Endothelial cell of umbilical vein (primary cell): Measurements from ENCODE around the gene MCFD2. TPM values are rescaled to one million over a fixed set of nuclear protein-coding genes. Genes with fewer than 3 reads are reported as not detected.

Experiments used
- BruUV-seq: library from RNA; stranded (reverse); fragments of 400-500 nt; replicated peaks from 2 replicates; lab custom pipeline; 2021; lab: Mats Ljungman, UMichigan
- CTCF ChIA-PET: fragments of 300-600, 350-600 bp; sonication (Branson Sonifier 250); formaldehyde crosslinking; loops from one replicate; lab custom pipeline; 2021; ENCODE audit warnings: antibody characterized with exemption, inconsistent platforms; lab: Charles Lee
- POLR2A ChIA-PET: fragments of 300-600, 350-600 bp; sonication (Branson Sonifier 250); formaldehyde crosslinking; loops from one replicate; lab custom pipeline; 2021; ENCODE audit warnings: antibody characterized with exemption, inconsistent platforms; lab: Charles Lee
- DNase-seq: peaks from one replicate; pipeline ENCODE4 v3.0.0-alpha.2; 2011; ENCODE audit warnings: low read depth, low spot score
- FAIRE-seq: peaks from 2 replicates; lab custom pipeline; 2011; peaks lifted over from hg19 to GRCh38; lab: Jason Lieb, UNC
- H2AFZ ChIP-seq: 2 replicates; pipeline ENCODE4 v1.6.0; 2012; ENCODE audit warnings: low read depth, low read length, control low read depth, inconsistent platforms
- H3K27ac ChIP-seq: 2 replicates; pipeline ENCODE4 v1.5.1; 2011; ENCODE audit warnings: low read depth, mild to moderate bottlenecking, control low read depth, low read length, moderate library complexity; ENCODE audit not compliant: insufficient read depth
- H3K27me3 ChIP-seq, 2 experiments: 2 replicates each; pipeline versions ENCODE4 v1.6.0 to v1.6.1; 2011; ENCODE audit warnings: low read length in 2 of 2, mixed read lengths in 1 of 2; ENCODE audit not compliant: control insufficient read depth in 2 of 2, insufficient read depth in 2 of 2
- H3K36me3 ChIP-seq, 2 experiments: 2 replicates in 1 of 2; 3 replicates in 1 of 2; pipeline ENCODE4 v1.5.1; 2011; ENCODE audit warnings: low read length in 2 of 2, mild to moderate bottlenecking in 1 of 2, moderate library complexity in 1 of 2; ENCODE audit not compliant: control insufficient read depth in 2 of 2, insufficient read depth in 2 of 2; ENCODE audit errors: extremely low read depth in 1 of 2
- H3K4me1 ChIP-seq: 3 replicates; pipeline ENCODE4 v1.5.1; 2011; ENCODE audit warnings: mild to moderate bottlenecking, low read length; ENCODE audit not compliant: control insufficient read depth, insufficient read depth; ENCODE audit errors: extremely low read depth
- H3K4me2 ChIP-seq: 2 replicates; pipeline ENCODE4 v1.6.1; 2011; ENCODE audit warnings: low read length, control low read depth, mixed read lengths; ENCODE audit not compliant: insufficient read depth
- H3K4me3 ChIP-seq, 3 experiments: fragments of 200-600 bp in 1 of 3; sonication (generic), shearing (Covaris generic) in 1 of 3; replicated peaks in 1 of 3; 2 replicates each; pipeline ENCODE4 v1.5.1; 2011 to 2016; ENCODE audit warnings: control low read depth in 3 of 3, low read length in 3 of 3, mild to moderate bottlenecking in 2 of 3, inconsistent platforms in 1 of 3, low read depth in 1 of 3, moderate library complexity in 1 of 3; ENCODE audit not compliant: insufficient read depth in 1 of 3
- H3K79me2 ChIP-seq: 2 replicates; pipeline ENCODE4 v1.6.0; 2012; ENCODE audit warnings: low read length, inconsistent platforms; ENCODE audit not compliant: control insufficient read depth, insufficient read depth
- H3K9ac ChIP-seq: replicated peaks from 2 replicates; pipeline ENCODE3; 2011; ENCODE audit warnings: low read length, control low read depth; ENCODE audit not compliant: insufficient read depth; ENCODE audit errors: extremely low read depth
- H3K9me1 ChIP-seq: replicated peaks from 3 replicates; pipeline ENCODE4 v1.6.0; 2011; ENCODE audit warnings: mild to moderate bottlenecking, low read length; ENCODE audit not compliant: control insufficient read depth, insufficient read depth; ENCODE audit errors: extremely low read depth
- H3K9me3 ChIP-seq: replicated peaks from 2 replicates; pipeline ENCODE4 v1.5.1; 2012; ENCODE audit warnings: low read length, inconsistent platforms; ENCODE audit not compliant: control insufficient read depth, insufficient read depth
- H4K20me1 ChIP-seq: replicated peaks from 2 replicates; pipeline ENCODE3; 2011; ENCODE audit warnings: mild to moderate bottlenecking, low read length; ENCODE audit not compliant: control insufficient read depth, insufficient read depth; ENCODE audit errors: extremely low read depth
- EZH2 ChIP-seq: IDR thresholded peaks from 2 replicates; pipeline ENCODE4 v1.6.1; 2012; ENCODE audit warnings: borderline replicate concordance, low read depth, mild to moderate bottlenecking, moderate library complexity, low read length, inconsistent platforms; ENCODE audit not compliant: severe bottlenecking
- FOS ChIP-seq: IDR thresholded peaks from 2 replicates; pipeline ENCODE4 v1.6.1; 2011; ENCODE audit warnings: mild to moderate bottlenecking, low read length, moderate library complexity, borderline replicate concordance; ENCODE audit not compliant: insufficient read depth
- GATA2 ChIP-seq: IDR thresholded peaks from 2 replicates; pipeline ENCODE4 v1.7.0; 2011; ENCODE audit warnings: low read depth, mild to moderate bottlenecking, moderate library complexity, mixed read lengths, low read length; ENCODE audit not compliant: insufficient read length, insufficient read depth
- JUN ChIP-seq: IDR thresholded peaks from 2 replicates; pipeline ENCODE4 v1.6.1; 2011; ENCODE audit warnings: borderline replicate concordance, low read depth; ENCODE audit not compliant: insufficient read length, insufficient read depth
- MYC ChIP-seq: IDR thresholded peaks from one replicate; pipeline ENCODE4 v1.6.1; 2011; ENCODE audit warnings: mild to moderate bottlenecking, low read depth, low read length
- POLR2A ChIP-seq: IDR thresholded peaks from 2 replicates; pipeline ENCODE4 v1.6.1; 2012; ENCODE audit warnings: low read depth, mild to moderate bottlenecking, control low read depth, low read length
- POLR2AphosphoS5 ChIP-seq: IDR thresholded peaks from 2 replicates; pipeline ENCODE4 v1.6.1; 2012; ENCODE audit warnings: low read depth, mild to moderate bottlenecking, control low read depth, low read length, moderate library complexity; ENCODE audit not compliant: insufficient read depth
- dilution Hi-C: fragments of 300-500 bp; cut with MboI; formaldehyde crosslinking; loops from one replicate; pipeline ENCODE4 v1.15.0; 2019; ENCODE audit warnings: low sequenced_read_pairs; ENCODE audit not compliant: extremely low pct_ligation_motif_present
- intact Hi-C: fragments of 100-400 bp; cut with micrococcal nuclease; formaldehyde crosslinking; loops from one replicate; pipeline ENCODE4 v1.10.0; 2022
- polyA plus RNA-seq, 4 experiments: library from polyadenylated mRNA; depleted of rRNA in 3 of 4; stranded (reverse) in 3 of 4; unstranded in 1 of 4; fragments of >200 nt; gene quantifications; 2 replicates each; pipeline versions ENCODE4 v1.2.1 to v1.2.3, GENCODE V29; 2011 to 2012; ENCODE audit warnings: missing spikeins in 1 of 4
- total RNA-seq: library from RNA; stranded (reverse); gene quantifications from 2 replicates; pipeline ENCODE4 v1.2.3, GENCODE V29; 2021
- TF ChIP-seq, protein P1 (sequence below), 2 donors: IDR thresholded peaks; 1 replicate in 1 of 2; 2 replicates in 1 of 2; pipeline ENCODE4 v1.5.1; 2011; ENCODE audit warnings: low read length in 2 of 2, mild to moderate bottlenecking in 2 of 2, moderate library complexity in 2 of 2, control low read depth in 1 of 2, inconsistent platforms in 1 of 2, low read depth in 1 of 2; ENCODE audit not compliant: insufficient read depth in 1 of 2; ENCODE audit errors: extremely low read depth in 1 of 2
- TF ChIP-seq, protein P2 (sequence below): IDR thresholded peaks from 2 replicates; pipeline ENCODE4 v1.6.1; 2011; ENCODE audit not compliant: insufficient read depth, insufficient read length

The MCFD2 gene
- total and polyA plus RNA-seq, 2 donors (not counting 3 experiments of a cell fraction or from before 2014, with no cell fraction given): 74.8 to 141 TPM

DNA sequence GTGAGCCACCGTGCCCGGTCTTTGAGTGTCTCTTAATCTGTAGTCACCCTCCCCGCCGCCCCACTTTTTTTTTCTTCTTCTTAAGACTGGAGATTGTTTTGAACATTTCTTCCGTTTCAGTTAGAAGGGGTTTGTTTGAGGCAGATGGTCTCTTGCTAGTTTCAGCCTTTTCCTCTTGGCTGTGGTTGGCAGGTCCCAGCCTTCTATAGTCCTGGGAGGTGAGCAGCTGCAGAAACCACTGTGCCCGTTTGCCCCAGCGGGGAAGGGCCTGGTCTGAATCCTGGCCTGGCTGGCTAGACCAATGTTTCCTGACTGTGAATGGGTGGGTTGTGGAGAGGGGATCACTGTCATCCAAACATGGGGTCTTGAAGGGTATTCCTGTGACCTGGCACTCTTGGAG, 30.1 kb upstream of the MCFD2 start:
- H3K27me3 ChIP-seq: no peaks in the 10 kb centered on the region
- no peak for DNase-seq
- H3K9me3 ChIP-seq: no peaks in the 10 kb centered on the region
- H3K4me3 ChIP-seq: no peak overlapping the region
- H3K9me1 ChIP-seq: no peaks in the 10 kb centered on the region
- intact Hi-C loops: no loop called here
- BruUV-seq: no TSS peak
- no peak overlapping the region for H3K9ac ChIP-seq
- H2AFZ ChIP-seq: no peak overlapping the region
- ChIA-PET CTCF (interaction anchor here (0.6 kb wide), 1 partner anchor 226 kb away, joined by 3 read pairs; no protein-coding TSS in a partner anchor), POLR2A (no interaction called here)
- peaks cover 11% of the 10 kb centered on the region for H3K79me2 ChIP-seq
- H3K36me3 ChIP-seq: no peaks in the 10 kb centered on the region
- H3K27ac ChIP-seq: no peak overlapping the region
- no peak overlapping the region for H3K4me2 ChIP-seq
- H3K4me1 ChIP-seq: peaks cover 5% of the 10 kb centered on the region
- no peak for TF ChIP-seq MYC
- TF ChIP-seq, protein P1, sequence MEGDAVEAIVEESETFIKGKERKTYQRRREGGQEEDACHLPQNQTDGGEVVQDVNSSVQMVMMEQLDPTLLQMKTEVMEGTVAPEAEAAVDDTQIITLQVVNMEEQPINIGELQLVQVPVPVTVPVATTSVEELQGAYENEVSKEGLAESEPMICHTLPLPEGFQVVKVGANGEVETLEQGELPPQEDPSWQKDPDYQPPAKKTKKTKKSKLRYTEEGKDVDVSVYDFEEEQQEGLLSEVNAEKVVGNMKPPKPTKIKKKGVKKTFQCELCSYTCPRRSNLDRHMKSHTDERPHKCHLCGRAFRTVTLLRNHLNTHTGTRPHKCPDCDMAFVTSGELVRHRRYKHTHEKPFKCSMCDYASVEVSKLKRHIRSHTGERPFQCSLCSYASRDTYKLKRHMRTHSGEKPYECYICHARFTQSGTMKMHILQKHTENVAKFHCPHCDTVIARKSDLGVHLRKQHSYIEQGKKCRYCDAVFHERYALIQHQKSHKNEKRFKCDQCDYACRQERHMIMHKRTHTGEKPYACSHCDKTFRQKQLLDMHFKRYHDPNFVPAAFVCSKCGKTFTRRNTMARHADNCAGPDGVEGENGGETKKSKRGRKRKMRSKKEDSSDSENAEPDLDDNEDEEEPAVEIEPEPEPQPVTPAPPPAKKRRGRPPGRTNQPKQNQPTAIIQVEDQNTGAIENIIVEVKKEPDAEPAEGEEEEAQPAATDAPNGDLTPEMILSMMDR (IDR thresholded peaks at IDR 0.05; ENCODE audit: extremely low read depth in 1 of 2, insufficient read depth in 1 of 2, low read depth in 1 of 2, low read length in 2 of 2): no peak
- no peak for TF ChIP-seq FOS
- FAIRE-seq: no peak
- dilution Hi-C loops: no loop called here
- no peaks in the 10 kb centered on the region for H4K20me1 ChIP-seq

DNA sequence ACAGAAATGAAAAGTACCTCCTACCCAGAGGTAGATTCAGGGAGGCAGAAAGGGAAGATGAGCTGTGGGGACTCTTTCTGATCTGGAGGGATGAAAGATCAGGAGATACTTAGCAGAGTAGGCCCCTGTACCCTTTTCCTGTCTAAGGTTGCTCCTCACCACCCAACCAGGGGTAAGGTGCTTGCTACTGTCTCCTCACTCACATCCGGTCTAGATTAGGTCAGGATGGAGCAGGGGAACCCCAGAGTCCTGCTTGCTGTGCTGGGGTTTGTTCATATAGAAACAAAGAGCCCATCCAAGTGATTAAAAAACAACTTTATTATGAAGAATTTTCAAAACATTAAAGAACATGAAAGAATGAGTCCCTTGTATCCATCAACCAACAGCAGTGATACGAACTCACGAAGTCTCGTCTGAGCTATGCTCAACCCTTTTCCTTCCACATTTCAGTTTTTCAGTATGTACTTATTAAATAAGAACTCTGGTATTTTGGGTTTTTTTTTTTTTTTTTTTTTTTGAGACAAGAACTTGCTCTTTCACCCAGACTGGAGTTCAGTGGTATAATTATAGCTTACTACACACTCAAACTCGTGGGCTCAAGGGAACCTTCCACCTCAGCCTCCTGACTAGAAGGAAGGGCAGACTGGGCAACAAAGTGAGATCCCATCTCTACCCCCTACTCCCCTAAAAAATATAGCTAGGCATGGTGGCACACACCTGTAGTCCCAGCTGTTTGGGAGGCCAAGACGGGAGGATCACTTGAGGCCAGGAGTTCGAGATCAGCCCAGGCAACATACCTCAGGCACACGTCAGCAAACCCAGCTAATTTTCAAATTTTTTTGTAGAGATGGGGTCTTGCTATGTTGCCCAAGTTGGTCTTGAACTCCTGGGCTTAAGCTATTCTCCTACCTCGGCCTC, 28.5 kb upstream of the MCFD2 start:
- DNase-seq: no peak
- Histone ChIP-seq H3K27me3 (no peaks in the 10 kb centered on the region), H3K4me1 (peaks cover 13% of the 10 kb centered on the region), H3K9me3 (no peaks in the 10 kb centered on the region), H3K79me2 (peaks cover 11% of the 10 kb centered on the region), H3K36me3 (no peaks in the 10 kb centered on the region), H3K9me1 (no peaks in the 10 kb centered on the region), H3K9ac (no peak overlapping the region), H2AFZ (no peak overlapping the region), H3K4me2 (no peak overlapping the region), H4K20me1 (no peaks in the 10 kb centered on the region), H3K4me3 (no peak overlapping the region), H3K27ac (no peak overlapping the region)
- intact Hi-C loops: no loop called here
- BruUV-seq: no TSS peak
- TF ChIP-seq EZH2 (no peak), JUN (no peak), MYC (no peak), POLR2A (no peak), GATA2 (no peak), FOS (no peak), POLR2AphosphoS5 (no peak)
- TF ChIP-seq, protein P1 (IDR thresholded peaks at IDR 0.05; ENCODE audit: extremely low read depth in 1 of 2, insufficient read depth in 1 of 2, low read depth in 1 of 2, low read length in 2 of 2): no peak
- TF ChIP-seq, protein P2, sequence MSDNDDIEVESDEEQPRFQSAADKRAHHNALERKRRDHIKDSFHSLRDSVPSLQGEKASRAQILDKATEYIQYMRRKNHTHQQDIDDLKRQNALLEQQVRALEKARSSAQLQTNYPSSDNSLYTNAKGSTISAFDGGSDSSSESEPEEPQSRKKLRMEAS: no peak
- ChIA-PET POLR2A (no interaction called here), CTCF (interaction anchor here (1.1 to 1.2 kb wide), 2 partner anchors 9 to 19 kb away, joined by 3 read pairs; no protein-coding TSS in a partner anchor)
- FAIRE-seq: no peak
- dilution Hi-C loops: no loop called here
